HG03571 (cell line): ENCODE measurements around the gene SLC17A9.

ENCODE experiments used
- ATAC-seq: cut with Tn5 transposase; IDR thresholded peaks from one replicate; pipeline ENCODE4 v1.9.1; 2021; ENCODE audit not compliant: unreplicated experiment

Gene SLC17A9

DNA sequence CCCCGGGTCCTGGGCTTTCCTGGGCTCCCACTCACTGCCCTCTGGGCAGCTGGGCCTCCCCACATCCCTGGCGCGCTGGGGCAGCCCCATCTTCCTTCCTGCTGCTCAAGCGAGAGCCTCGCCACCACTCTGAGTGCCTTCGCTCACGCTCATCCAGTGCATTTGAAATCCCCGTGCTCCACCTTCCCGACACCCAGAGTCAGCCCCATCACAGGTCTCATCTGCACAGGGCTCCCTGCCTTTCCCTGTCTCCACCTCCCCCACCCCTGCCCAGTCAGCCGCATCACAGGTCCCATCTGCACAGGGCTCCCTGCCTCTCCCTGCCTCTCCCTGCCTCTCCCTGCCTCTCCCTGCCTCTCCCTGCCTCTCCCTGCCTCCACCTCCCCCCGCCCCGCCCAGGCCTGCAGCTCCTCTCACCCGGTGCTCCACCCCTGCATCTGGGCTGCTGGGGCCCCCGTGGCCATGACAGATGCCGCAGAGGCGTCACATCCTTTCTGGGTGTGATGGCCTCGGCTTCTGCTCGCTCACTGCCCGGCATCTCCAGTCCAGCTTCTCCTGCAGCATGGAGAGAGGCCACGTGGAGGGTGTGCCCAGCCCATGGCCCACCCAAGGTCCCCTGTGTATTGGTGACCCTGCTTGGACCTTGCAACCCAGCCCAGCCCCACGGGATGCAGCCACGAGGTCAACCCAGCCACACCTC is 63.3 kb downstream of the SLC17A9 start:
- ATAC-seq = no peak

DNA sequence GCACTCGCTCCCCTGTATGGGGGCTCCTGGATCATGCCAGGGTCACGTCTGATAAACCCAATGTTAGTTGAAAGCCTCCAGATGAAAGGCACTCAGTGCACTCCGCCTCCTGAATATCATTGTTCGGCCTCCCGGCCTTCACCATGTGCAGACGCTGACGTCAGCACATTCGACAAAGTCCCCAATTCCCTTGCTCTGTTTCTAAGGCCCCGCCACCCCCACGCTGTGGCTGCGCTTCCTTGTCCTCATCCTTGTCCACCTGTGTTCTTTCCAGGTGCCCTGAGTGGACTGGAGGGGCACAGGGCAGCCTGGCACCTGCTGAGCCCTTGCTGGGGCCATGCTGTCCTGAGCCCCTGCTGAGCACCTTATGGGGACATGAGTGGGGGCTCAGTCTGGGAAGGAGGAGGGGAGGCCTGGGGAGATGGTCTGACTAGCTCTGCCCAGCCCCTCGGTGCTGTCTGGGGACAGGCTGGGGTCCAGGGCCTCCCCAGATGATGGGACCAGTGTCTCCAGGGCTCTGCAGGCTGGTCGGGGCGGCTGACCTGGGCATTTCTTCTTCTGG is 64.1 kb downstream of the SLC17A9 start:
- no peak for ATAC-seq

DNA sequence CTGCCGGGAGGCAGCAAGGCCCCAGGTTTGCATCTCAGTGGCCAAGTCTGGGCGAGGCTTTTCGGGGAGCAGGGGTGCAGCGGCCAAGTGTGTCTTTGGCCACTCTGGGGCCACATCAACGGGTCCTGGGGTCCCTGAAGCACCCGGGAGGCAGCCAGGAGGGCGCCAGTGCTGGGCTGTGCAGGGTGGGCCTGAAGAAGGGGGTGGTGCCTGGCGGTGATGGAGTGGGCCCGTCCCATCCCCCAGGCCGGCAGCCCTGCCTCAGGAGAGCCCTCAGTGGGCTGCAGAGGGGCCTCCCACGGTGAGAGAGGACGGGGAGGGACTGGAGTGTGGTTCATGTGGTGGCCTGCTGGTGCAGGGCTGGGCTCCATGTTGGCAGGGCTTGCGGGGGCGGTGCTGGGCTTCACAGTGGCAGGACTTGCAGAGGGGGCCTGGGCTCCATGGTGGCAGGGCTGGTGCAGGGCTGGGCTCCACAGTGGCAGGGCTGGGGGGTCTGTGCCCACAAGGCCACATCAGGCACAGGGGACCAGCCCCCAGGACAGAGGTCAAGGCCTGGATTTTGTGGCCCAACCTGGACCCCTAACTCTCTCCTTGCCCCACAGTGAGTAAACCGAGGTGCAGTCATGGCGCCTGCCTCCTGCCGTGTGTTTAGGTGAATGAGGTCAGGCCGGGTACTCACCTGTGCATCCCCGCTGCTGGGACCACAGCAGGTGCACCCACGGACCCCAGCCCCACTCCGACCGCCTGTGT is 64.7 kb downstream of the SLC17A9 start:
- no peak for ATAC-seq

DNA sequence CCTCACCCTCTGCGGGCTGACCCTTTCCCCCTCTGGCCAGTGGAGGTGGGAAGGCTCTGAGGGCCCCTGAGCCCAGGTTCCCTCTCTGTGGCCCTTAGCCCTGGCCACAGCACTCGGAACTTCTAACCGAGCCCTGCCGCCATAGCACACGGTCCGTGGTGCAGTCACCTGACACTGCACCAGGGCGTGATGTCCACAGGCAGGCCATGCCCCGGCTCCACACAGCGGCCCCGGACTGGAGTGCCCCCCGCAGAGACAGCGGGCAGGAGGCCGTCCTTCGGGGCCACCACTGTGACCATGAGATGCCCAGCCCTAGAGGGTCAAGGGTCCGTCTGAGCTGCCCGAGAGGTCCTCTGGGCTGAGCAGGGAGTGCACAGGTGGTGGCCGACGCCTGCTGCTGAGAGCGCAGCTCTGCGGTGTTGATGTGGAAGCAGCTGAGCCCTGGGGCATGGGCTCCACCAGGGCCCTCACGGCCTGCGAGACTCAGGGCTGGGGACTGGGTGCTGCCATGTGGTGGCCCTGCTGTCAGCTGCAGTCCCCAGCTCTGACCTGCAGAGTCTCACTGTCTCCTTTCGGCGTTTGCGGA is 65.4 kb downstream of the SLC17A9 start:
- no peak for ATAC-seq
